ENCODE measurements around the gene C18orf32. TPM values are rescaled to one million over a fixed set of nuclear protein-coding genes. Genes with fewer than 3 reads are reported as not detected.
"Not testable (repeated sequence)": the region's sequence is repeated elsewhere in the genome, so short reads cannot be mapped to it uniquely, and the experiment has no call there.

Gene C18orf32
- total RNA-seq, 1 donor from 2014 or later: 21.1 TPM

DNA sequence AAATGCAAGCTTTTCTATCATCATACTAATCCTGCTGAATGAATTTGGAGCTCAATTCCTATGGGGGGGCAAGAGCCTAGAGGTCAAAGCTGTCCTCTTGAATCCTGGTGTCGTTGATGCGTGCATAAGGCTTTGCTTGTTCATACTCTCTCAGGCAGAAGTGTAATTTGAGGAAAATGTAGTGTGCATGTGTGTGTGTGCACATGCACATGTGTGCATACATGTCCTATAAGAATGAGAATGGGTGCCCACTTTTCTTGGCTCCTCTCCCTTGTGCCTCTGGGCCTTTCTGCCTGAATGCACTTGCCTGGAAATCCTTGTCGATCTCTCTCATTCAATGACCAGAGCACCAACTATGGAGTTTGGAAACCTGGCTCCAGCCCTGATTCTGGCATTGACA, 28.5 kb upstream of the C18orf32 start:
- TF ChIP-seq POLR2A (IDR thresholded peaks at IDR 0.05): no peak
- no peak for TF ChIP-seq POLR2AphosphoS5 (IDR thresholded peaks at IDR 0.05; ENCODE audit: insufficient read depth in 1 of 2, low read depth in 1 of 2)
- TF ChIP-seq, protein P1, sequence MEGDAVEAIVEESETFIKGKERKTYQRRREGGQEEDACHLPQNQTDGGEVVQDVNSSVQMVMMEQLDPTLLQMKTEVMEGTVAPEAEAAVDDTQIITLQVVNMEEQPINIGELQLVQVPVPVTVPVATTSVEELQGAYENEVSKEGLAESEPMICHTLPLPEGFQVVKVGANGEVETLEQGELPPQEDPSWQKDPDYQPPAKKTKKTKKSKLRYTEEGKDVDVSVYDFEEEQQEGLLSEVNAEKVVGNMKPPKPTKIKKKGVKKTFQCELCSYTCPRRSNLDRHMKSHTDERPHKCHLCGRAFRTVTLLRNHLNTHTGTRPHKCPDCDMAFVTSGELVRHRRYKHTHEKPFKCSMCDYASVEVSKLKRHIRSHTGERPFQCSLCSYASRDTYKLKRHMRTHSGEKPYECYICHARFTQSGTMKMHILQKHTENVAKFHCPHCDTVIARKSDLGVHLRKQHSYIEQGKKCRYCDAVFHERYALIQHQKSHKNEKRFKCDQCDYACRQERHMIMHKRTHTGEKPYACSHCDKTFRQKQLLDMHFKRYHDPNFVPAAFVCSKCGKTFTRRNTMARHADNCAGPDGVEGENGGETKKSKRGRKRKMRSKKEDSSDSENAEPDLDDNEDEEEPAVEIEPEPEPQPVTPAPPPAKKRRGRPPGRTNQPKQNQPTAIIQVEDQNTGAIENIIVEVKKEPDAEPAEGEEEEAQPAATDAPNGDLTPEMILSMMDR (IDR thresholded peaks at IDR 0.05): no peak
- H3K9me3 ChIP-seq: no peaks in the 10 kb centered on the region
- H3K4me3 ChIP-seq: no peak overlapping the region
- H3K36me3 ChIP-seq: no peaks in the 10 kb centered on the region
- H3K27ac ChIP-seq: no peak overlapping the region
- H3K4me1 ChIP-seq: no peaks in the 10 kb centered on the region
- intact Hi-C loops (cut with DNase I): no loop called here
- no peaks in the 10 kb centered on the region for H3K27me3 ChIP-seq
- DNase-seq (ENCODE audit: extremely low spot score in 2 of 2): no peak

DNA sequence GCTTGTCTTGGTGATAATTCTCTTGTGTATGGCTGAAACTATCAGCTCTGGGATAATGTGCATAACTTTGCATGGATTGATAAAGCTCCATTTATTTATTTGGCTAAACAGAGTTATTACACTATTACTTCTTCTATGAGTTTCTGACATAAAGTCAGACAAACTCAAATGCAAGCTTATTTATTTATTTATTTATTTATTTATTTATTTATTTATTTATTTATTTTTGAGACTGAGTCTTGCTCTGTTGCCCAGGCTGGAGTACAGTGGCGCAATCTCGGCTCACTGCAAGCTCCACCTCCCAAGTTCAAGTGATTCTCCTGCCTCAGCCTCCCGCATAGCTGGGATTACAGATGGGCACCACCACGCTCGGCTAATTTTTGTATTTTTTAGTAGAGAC, 28.0 kb upstream of the C18orf32 start:
- intact Hi-C loops (cut with DNase I); H3K4me1 ChIP-seq; H3K4me3 ChIP-seq; H3K27ac ChIP-seq; H3K36me3 ChIP-seq; DNase-seq (ENCODE audit: extremely low spot score in 2 of 2); H3K9me3 ChIP-seq; H3K27me3 ChIP-seq: not testable (repeated sequence)

DNA sequence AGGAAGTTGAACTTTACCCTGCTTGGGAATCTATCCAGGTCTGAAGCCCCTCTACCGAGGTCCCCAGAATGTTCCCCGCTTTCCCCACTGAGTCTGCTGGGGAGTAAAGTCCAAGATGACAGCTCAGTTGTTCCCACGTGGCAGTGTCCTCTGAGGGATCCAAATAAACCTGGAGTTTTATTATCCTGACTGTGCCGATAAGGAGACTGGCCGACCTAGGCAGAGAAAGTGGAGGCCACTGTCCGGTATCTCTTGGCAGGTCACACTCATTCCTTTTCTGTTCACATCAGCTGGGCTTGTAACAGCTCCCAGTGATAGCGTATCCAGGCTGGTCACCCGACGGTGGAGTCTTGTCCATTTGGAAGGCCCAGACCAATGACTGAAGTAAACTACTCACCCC, 27.5 kb upstream of the C18orf32 start:
- no peaks in the 10 kb centered on the region for H3K9me3 ChIP-seq
- intact Hi-C loops (cut with DNase I): loop anchor here (5.0 kb wide), 1 partner anchor 343 kb away; no protein-coding TSS in a partner anchor
- no peak for DNase-seq (ENCODE audit: extremely low spot score in 2 of 2)
- TF ChIP-seq, protein P1 (IDR thresholded peaks at IDR 0.05): no peak
- TF ChIP-seq POLR2AphosphoS5 (IDR thresholded peaks at IDR 0.05; ENCODE audit: insufficient read depth in 1 of 2, low read depth in 1 of 2) (no peak), POLR2A (IDR thresholded peaks at IDR 0.05) (no peak)
- no peaks in the 10 kb centered on the region for H3K27me3 ChIP-seq
- H3K27ac ChIP-seq: no peak overlapping the region
- H3K4me1 ChIP-seq: no peaks in the 10 kb centered on the region
- no peaks in the 10 kb centered on the region for H3K36me3 ChIP-seq
- no peak overlapping the region for H3K4me3 ChIP-seq

DNA sequence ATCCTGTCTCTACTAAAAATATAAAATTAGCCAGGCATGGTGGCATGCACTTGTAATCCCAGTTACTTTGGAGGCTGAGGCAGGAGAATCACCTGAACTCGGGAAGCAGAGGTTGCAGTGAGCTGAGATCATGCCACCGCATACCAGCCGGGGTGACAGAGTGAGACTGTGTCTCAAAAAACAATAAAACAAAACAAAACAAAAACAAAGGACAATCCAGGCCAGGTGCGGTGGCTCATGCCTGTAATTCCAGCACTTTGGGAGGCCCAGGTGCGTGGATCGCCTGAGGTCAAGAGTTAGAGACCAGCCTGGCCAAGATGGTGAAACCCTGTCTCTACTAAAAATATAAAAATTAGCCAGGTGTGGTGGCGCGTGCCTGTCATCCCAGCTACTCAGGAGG, 25.8 kb upstream of the C18orf32 start:
- H3K9me3 ChIP-seq; H3K4me1 ChIP-seq; H3K36me3 ChIP-seq; DNase-seq (ENCODE audit: extremely low spot score in 2 of 2); H3K27me3 ChIP-seq; H3K4me3 ChIP-seq; H3K27ac ChIP-seq: not testable (repeated sequence)
- intact Hi-C loops (cut with DNase I): loop anchor here (5.0 kb wide), 1 partner anchor 344 kb away; no protein-coding TSS in a partner anchor

DNA sequence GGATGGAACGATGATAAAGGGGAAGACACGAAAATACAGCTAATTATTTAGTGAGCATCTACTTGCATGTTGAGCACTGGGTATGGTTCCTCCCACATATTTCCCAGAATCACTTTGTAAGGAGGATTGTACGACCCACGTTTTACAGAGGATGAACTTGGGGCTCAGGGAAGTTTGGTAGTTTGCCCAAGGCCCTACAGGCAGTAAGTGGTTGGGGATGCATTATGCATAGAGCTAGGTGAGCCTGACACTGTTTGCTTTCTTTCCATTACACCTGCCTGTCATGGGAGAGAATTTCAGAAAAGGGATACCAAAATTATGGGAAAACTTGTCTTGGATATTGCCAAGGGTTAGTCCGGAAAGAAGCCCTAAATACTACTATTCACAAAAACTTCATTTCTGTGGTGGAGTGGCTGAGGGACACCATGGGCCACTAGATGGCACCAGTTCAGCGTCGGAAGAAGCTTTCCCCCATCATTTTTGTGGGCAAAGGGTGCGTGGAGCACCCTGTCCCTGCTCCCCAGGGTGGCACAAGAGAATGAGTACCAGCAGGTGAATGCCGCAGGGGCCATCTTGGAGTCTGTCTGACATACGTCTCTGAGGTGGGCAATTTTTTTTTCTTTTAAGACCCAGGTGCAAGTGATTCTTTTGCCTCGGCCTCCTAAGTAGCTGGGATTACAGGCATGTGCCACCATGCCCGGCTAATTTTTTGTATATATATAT, 23.5 kb upstream of the C18orf32 start:
- no peak overlapping the region for H3K27ac ChIP-seq
- DNase-seq (ENCODE audit: extremely low spot score in 2 of 2): no peak
- TF ChIP-seq, protein P1 (IDR thresholded peaks at IDR 0.05): peak; percentile 25 to 69 (median 51)
- TF ChIP-seq POLR2A (IDR thresholded peaks at IDR 0.05): no peak
- TF ChIP-seq POLR2AphosphoS5 (IDR thresholded peaks at IDR 0.05; ENCODE audit: insufficient read depth in 1 of 2, low read depth in 1 of 2): no peak
- no peaks in the 10 kb centered on the region for H3K4me1 ChIP-seq
- H3K27me3 ChIP-seq: no peaks in the 10 kb centered on the region
- no peak overlapping the region for H3K4me3 ChIP-seq
- no peaks in the 10 kb centered on the region for H3K36me3 ChIP-seq
- no peaks in the 10 kb centered on the region for H3K9me3 ChIP-seq
- intact Hi-C loops (cut with DNase I): loop anchor here (5.0 kb wide), 1 partner anchor 347 kb away; no protein-coding TSS in a partner anchor

DNA sequence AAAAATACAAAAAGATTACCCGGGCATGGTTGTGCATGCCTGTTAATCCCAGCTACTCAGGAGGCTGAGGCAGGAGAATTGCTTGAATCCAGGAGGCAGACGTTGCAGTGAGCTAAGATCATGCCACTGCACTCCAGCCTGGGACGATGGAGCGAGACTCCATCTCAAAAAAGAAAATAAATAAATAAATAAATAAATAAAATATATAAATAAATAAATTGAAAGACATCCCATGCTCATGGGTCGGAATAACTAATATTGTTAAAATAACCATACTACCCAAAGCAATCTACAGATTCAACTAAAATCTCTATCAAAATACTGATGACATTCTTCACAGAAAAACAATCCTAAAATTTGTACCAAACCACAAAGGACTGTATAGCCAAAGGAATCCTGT, 19.4 kb upstream of the C18orf32 start:
- H3K36me3 ChIP-seq; H3K27ac ChIP-seq; H3K4me3 ChIP-seq; H3K4me1 ChIP-seq; intact Hi-C loops (cut with DNase I); DNase-seq (ENCODE audit: extremely low spot score in 2 of 2); H3K9me3 ChIP-seq; H3K27me3 ChIP-seq: not testable (repeated sequence)
